ENCODE results near the gene C2. TPM values are rescaled to one million over a fixed set of nuclear protein-coding genes. Genes with fewer than 3 reads are reported as not detected.

The C2 gene
- not detected in 2 replicates for total RNA-seq

GRCh38 chr6:31927242-31927862, at the start of gene C2:
Gene C2, plus strand, starts transcription at chr6:31927717. Its CDS starts 36 bp downstream, at chr6:31927753.
- DNase-seq (ENCODE audit: low read depth, low spot score) = no peak

- no peak for DNase-seq (ENCODE audit: low read depth, low spot score)
Measured at GRCh38 chr6:31878222-31878621, 49.3 kb upstream of the C2 start.

GRCh38 chr6:31878726-31879125, 48.8 kb upstream of the C2 start, which contains the start of gene SLC44A4:
Gene SLC44A4, minus strand, starts transcription at chr6:31878997. Its CDS starts 17 bp downstream, at chr6:31878980.
- no peak for DNase-seq (ENCODE audit: low read depth, low spot score)

- no peak for DNase-seq (ENCODE audit: low read depth, low spot score)
Measured at GRCh38 chr6:31879143-31879542, 48.4 kb upstream of the C2 start.

- DNase-seq (ENCODE audit: low read depth, low spot score) = no peak
Measured at GRCh38 chr6:31879901-31880300, 47.6 kb upstream of the C2 start.

GRCh38 chr6:31880616-31881015, 46.9 kb upstream of the C2 start:
- no peak for DNase-seq (ENCODE audit: low read depth, low spot score)

- DNase-seq (ENCODE audit: low read depth, low spot score) = no peak
Measured at GRCh38 chr6:31881136-31881859, 46.2 kb upstream of the C2 start.

- DNase-seq (ENCODE audit: low read depth, low spot score) = no peak
Measured at GRCh38 chr6:31882344-31882743, 45.2 kb upstream of the C2 start.

- no peak for DNase-seq (ENCODE audit: low read depth, low spot score)
Measured at GRCh38 chr6:31883676-31884075, 43.8 kb upstream of the C2 start.

GRCh38 chr6:31884528-31885035, 42.9 kb upstream of the C2 start:
- no peak for DNase-seq (ENCODE audit: low read depth, low spot score)

- no peak for DNase-seq (ENCODE audit: low read depth, low spot score)
Measured at GRCh38 chr6:31886541-31886991, 41.0 kb upstream of the C2 start.

GRCh38 chr6:31887173-31888007, 40.1 kb upstream of the C2 start:
- no peak for DNase-seq (ENCODE audit: low read depth, low spot score)

GRCh38 chr6:31888276-31889258, 39.0 kb upstream of the C2 start:
- no peak for DNase-seq (ENCODE audit: low read depth, low spot score)

GRCh38 chr6:31889331-31889972, 38.1 kb upstream of the C2 start:
- no peak for DNase-seq (ENCODE audit: low read depth, low spot score)

- DNase-seq (ENCODE audit: low read depth, low spot score) = no peak
Measured at GRCh38 chr6:31892821-31893220, 34.7 kb upstream of the C2 start.

- DNase-seq (ENCODE audit: low read depth, low spot score) = no peak
Measured at GRCh38 chr6:31896493-31896855, 31.0 kb upstream of the C2 start.

- DNase-seq (ENCODE audit: low read depth, low spot score) = no peak
Measured at GRCh38 chr6:31896856-31897611, 30.5 kb upstream of the C2 start.

- no peak for DNase-seq (ENCODE audit: low read depth, low spot score)
Measured at GRCh38 chr6:31897612-31898382, 29.7 kb upstream of the C2 start, which contains the start of gene EHMT2. Gene EHMT2, minus strand, starts transcription at chr6:31897698. Its CDS starts 21 bp downstream, at chr6:31897677.
